ENCODE data around the gene AS3MT.

DNA sequence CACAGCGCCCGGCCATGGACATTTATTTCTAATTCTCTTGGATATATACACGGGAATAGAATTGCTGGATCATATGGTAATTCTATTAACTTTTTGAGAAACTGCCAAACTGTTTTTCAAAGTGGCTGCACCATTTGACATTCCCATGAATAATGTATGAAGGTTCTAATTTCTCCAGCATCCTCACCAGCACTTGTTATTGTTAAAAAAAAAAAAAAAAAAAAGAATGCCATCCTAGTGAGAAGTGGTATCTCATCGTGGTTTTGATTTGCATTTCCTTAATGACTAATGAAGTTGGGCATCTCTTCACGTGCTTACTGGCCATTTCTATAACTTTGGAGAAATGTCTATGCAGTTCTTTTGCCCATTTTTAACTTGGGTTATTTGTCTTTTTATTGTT, 62.4 kb downstream of the AS3MT start:
- TF ChIP-seq, protein P1, sequence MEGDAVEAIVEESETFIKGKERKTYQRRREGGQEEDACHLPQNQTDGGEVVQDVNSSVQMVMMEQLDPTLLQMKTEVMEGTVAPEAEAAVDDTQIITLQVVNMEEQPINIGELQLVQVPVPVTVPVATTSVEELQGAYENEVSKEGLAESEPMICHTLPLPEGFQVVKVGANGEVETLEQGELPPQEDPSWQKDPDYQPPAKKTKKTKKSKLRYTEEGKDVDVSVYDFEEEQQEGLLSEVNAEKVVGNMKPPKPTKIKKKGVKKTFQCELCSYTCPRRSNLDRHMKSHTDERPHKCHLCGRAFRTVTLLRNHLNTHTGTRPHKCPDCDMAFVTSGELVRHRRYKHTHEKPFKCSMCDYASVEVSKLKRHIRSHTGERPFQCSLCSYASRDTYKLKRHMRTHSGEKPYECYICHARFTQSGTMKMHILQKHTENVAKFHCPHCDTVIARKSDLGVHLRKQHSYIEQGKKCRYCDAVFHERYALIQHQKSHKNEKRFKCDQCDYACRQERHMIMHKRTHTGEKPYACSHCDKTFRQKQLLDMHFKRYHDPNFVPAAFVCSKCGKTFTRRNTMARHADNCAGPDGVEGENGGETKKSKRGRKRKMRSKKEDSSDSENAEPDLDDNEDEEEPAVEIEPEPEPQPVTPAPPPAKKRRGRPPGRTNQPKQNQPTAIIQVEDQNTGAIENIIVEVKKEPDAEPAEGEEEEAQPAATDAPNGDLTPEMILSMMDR (IDR thresholded peaks at IDR 0.05 in 8 of 11, conservative IDR thresholded peaks at IDR 0.05 in 3 of 11) = no peak
- TF ChIP-seq POLR2AphosphoS5 (IDR thresholded peaks at IDR 0.05) = no peak

Measured in spleen (tissue), 7 donors.